ENCODE measurements around the gene PEX6. TPM values are rescaled to one million over a fixed set of nuclear protein-coding genes. Genes with fewer than 3 reads are reported as not detected.
A peak's percentile ranks its signal among the peaks of the same experiment; 100 is the strongest.
"Not testable (repeated sequence)": the region's sequence is repeated elsewhere in the genome, so short reads cannot be mapped to it uniquely, and the experiment has no call there.

PEX6 gene
- total RNA-seq, 1 experiment from 2014 or later = 21.2 TPM

DNA sequence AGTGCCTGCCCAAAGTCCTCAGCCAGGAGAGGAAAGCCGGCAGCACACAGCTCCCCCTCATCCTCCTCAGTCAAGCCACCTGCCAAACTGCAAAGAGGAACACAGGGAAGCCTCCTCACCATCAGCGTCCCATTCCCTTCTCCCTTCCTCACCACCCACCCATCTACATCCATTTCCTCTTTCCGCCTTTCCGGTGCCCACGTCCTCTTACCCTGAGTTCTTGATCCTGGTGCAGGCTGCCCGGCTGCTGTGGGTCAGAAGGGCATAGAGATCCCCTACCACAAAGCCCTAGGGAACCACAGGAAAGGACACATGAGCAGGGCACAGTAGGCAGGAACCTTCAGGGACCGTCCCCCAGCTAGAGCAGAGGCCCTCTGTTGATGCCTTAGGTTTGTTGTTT, 12.4 kb downstream of the PEX6 start:
- no peak for DNase-seq (ENCODE audit: low read depth)

DNA sequence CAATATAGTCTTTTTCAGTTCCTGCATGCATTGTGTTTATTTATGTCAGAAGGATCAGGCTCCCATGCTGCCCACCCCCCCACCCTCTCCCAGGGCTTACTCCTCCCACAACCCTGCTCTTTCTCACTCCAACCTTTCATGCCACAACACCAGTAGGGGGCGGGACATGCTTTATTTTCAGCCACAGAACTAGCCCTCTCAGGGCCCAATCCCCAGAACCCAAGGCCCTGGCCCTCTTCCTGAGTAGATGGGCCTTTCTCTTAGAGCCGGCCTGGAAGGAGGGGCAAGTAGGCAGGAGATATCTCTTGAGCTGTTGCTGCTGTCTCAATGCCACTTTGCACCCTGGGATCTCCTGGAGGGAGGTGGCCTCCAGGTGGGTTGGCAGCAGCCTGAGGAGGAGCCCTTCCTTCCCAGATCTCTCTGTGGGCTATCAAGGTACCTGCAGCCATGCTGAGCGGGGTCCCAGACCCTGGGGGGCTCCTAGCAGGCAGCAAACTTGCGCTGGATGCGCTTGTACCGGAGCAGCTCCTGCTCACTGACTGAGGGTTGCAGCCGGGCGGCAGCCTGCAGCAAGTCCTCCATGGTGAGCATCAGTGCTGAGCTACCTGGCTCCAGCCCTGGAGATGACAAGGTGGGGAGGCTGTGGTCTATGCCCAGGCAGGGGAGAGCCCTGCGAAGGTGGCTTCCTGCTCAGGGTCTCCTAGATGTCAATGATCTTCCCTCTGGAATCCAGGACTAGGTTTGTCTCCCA, 15.0 kb downstream of the PEX6 start:
- peak; percentile 76 for DNase-seq (ENCODE audit: low read depth)

DNA sequence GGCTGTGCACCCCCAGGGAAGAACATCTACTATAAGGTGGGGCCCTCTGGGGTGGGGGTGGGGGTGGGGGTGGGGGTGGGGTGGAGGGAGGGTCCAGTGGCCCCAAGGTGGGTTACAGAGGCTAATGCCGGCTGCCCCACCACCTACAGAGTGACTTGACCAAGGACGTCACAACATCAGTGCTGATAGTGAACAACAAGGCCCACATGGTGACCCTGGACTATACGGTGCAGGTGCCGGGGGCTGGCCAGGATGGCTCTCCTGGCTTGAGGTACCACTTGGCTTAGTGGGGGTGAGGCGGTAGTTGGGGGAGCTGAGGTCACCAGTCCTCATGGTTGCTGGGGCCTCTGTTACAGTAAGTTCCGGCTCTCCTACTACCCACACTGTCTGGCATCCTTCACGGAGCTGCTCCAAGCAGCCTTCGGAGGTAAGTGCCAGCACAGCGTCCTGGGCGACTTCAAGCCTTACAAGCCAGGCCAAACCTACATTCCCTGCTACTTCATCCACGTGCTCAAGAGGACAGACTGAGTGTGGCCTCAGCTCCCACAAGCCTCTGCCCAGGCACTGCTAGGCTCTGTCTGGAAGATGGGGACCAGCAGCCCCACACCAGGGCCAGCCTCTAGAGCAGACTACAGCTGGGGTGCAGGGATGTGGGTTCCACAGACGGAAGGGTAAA, 15.7 kb downstream of the PEX6 start:
- DNase-seq (ENCODE audit: low read depth) = no peak

DNA sequence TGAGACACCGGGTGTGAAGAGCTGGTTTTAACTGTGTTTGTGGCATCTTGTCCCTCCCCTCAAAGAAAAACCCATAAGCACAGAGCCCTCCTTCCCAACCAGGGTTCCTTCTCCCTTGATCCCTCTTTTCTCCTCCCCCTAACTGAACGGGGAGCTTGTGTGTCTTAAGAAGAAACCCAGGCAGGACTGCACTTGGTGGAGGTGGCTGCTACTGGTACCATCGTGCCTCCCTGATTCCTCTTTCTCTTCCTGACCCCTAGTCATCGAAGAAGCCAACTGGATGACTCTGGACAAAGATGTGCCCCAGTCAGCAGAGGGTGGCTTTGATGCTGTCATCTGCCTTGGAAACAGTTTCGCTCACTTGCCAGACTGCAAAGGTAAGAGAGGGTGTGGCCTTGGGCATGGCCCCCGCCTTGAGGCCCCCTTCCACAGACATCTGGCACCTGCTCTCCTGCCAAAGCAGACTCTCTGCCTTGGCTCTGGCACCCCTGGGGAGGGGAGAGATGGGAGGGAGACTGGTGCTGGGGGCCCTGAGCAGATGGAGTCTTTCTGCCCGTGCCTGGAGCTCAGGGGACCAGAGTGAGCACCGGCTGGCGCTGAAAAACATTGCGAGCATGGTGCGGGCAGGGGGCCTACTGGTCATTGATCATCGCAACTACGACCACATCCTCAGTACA, 16.3 kb downstream of the PEX6 start:
- no peak for DNase-seq (ENCODE audit: low read depth)

DNA sequence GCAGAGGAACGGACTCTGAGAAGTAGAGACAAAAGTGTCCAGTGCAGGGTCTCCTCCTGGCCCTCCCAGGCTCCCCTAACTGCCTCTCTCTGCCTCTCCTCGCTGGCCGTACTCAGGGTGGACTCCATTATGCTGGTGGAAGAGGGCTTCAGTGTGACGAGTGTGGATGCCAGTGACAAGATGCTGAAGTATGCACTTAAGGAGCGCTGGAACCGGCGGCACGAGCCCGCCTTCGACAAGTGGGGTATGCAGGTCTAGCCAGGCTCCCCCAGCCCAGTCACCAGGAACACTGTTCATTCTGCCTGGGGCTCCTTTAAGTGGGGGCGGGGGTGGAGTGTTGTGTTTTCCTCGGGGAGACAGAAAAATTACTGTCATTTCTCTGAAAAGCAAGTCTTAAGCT, 16.9 kb downstream of the PEX6 start:
- DNase-seq (ENCODE audit: low read depth) = no peak

DNA sequence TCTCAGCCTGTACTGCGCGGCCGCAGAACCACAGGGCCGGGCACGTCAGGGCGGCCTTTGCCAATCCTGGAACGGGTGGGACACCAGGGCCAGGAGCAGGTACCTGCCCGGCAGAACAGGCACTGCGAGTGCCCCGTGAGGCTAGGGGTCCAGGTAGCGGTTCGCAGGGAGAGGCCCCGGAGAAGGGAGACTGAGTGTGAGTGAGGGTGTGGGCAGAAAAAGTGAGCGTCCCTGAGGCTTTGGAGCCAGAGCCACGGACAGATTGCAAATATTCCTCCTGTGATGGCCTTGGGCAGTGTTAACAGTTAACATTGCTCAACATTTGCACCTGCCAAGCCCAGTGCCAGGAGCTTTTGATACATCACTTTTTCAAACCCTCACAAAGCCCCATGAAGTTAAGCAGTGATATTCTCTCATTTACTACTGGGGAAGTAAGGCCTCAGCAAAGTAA, 17.9 kb downstream of the PEX6 start:
- no peak for DNase-seq (ENCODE audit: low read depth)

DNA sequence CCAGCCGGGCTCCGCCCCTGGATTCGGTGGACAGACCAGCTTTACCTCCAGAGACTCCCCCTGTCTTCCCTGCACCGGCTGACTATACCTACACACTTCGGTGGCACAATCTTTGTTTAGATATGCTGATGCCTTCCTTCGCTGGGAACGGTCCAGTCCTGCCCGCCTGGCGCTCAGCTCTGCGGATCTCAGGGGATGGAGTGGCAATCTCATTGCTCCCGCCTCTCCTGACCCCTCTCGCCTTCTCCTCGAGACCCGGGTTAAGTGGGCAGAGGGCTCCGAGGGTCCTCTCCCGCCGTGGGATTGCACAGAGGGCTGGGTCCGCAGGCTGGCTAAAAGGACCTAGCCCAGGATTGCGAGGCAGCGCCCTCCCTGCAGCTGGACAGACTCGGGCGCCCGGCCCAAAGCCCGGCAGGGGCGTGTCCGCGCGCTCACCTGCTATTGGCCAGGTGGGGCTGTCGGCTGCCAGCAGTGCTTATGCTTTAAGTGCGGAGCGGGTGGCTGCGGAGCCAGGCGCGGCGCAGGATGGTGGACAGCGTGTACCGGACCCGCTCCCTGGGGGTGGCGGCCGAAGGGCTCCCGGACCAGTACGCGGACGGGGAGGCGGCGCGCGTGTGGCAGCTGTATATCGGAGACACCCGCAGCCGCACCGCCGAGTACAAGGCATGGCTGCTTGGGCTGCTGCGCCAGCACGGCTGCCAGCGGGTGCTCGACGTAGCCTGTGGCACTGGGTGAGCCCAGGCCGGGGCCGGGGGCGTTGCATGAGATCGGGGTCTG, 18.6 kb downstream of the PEX6 start, which contains the start of gene GNMT:
Gene GNMT, plus strand, starts transcription at position 512 of the 777 bp plus-strand sequence. Its CDS starts 14 bp downstream, at position 526.
- no peak for DNase-seq (ENCODE audit: low read depth)

DNA sequence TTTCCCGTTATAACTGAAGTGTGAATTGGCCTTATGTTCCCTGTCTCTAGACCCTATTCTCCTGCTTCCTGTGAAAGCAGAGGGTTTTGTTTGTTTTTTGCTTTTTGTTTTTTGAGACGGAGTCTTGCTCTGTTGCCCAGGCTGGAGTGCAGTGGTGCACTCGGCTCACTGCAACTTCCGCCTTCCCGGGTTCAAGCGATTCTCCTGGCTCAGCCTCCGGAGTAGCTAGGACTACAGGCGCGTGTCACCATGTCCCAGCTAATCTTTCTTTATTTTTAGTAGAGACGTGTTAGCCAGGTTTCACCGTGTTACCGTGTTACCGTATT, 19.1 kb downstream of the PEX6 start:
- DNase-seq (ENCODE audit: low read depth) = no peak

DNA sequence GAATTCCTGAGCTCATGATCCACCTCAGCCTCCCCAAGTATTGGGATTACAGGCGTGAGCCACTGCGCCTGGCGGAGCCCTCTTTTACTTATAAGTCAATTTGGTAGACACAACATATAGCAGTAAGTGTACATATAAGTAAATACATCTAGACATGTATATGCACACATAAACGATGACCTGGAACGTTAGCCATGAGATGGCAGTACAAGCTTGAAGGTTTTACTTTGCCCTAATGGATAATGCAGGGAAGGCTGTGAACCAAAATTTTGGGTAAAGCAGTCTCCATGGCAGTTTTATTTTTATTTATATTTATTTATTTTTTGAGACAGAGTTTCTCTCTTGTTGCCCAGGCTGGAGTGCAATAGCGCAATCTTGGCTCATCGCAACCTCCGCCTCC, 20.9 kb downstream of the PEX6 start:
- no peak for DNase-seq (ENCODE audit: low read depth)

DNA sequence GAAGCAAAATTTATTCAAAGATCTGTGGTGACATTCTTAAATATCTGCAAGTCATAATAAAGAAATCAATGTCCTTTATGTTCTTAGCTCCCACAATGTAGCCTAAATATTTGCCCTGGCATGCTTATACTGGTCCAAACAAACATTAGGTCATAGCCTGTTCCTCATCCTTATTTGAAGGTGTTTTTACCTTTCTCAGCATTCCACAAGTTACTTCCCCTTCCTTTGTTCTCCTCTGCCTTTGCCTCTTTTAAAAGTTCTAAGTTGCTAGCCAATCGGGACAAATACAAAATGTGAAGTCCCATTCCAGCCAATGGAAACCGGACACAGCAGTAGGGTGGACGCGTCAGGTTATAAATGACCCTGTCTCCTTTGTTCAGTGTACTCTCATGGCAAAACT, 24.6 kb downstream of the PEX6 start:
- not testable (repeated sequence) for DNase-seq (ENCODE audit: low read depth)

DNA sequence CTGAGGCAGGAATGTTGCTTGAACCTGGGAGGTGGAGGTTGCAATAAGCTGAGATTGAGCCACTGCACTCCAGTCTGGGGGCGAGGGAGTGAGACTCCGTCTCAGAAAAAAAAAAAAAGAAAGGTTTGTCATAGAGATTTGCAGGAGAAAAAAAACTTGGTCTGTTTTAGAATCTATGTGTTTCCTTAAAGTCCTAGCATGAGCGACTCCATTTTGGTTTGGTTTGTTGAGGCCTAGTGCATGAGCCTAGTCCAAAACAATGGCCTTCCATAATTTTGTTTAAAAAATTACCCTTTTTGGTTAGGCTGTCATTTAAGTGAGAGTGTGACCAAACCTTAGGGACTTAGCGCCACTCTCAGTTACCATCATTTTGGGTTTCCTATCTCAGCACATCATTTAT, 26.6 kb downstream of the PEX6 start:
- no peak for DNase-seq (ENCODE audit: low read depth)

DNA sequence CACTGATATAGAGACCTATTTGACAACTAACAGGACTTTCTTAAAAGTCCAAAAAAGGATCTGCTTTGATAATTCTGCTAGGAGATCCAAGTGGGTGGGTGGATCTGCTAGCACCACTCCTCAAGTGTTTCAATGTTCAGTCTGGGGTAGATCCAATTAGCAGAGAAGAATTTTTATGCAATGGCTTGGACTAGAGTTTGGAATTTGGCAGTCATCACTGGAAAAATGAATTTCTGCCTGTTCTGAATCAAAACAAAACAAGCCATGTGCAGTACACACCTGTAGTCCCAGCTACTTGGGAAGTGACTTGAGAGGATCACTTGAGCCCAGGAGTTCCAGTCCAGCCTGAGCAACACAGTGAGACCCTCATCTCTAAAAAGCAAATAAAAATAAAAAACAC, 31.0 kb downstream of the PEX6 start:
- no peak for DNase-seq (ENCODE audit: low read depth)

DNA sequence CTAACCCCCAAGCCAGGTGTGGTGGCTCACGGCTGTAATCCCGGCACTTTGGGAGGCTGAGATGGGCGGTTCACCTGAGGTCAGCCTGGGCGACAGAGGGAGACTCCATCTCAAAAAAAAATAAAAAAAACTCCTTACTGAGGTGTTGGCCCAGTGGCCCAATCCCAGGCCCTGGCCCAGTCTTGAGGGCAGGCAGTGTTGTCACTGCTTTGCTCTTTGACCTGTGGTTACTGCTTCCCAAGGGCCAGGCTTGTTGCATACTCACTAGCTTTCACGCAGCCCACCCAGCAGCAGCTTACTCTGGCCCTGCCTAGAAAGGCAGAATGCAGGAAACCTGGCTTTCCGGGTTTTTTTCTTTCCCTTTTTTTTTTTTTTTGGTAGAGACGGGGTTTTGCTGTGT, 36.5 kb downstream of the PEX6 start:
- DNase-seq (ENCODE audit: low read depth) = no peak

DNA sequence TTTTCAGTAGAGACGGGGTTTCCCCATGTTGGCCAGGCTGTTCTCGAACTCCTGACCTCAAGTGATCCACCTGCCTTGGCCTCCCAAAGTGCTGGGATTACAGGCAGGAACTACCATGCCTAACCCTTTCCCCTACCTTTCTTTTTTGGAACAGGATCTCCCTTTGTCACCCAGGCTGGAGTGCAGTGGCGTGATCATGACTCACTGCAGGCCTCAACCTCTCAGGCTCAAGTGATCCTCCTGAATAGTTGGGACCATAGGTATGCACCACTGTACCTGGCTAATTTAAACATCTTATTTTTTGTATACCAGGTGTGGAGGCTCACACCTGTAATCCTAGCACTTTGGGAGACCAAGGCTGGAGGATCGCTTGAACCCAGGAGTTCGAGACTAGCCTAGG, 37.6 kb downstream of the PEX6 start:
- DNase-seq (ENCODE audit: low read depth) = not testable (repeated sequence)

DNA sequence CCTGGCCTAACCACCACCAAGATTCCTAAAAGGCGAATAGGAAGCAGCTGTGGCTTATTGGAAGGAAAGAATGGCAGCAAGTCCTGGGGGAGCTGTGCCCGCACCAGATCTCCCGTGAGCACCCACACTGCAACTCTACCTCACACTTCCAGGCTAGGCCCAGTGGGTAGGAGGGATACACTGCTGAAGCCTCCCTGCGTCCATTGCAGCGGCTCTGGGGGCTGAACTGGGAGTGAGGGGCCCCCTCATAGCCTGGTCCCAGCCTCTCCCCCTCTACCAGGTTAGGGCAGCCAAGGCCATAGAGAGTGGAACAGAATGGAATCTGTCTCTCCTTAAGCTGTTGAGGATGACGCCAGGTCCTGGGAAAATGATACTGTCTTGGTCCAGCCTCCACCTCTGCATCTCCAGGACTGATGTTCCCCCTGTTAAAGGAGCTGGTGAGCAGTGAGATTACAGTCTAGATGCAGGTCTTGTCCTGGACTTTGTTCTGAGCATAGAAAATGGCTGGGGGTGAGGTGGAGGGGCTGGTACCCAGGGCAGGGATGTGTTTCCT, 38.4 kb downstream of the PEX6 start:
- no peak for DNase-seq (ENCODE audit: low read depth)

DNA sequence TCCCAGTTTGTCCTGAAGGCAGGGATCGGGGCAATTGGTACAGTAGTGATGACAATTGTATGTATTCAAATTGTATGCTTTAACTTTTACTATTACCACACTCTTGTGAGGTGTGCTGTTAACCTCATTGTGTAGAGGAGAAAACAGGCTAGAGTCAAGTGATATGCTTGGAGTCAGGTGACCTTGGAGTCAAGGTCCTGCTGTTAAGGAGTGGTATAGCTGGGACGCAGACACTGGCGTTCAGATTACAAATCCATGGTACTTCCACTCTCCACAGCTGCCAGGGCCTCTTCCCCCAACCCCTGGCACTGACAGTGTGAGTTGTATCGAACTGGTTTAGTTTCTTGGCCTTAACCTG, 39.2 kb downstream of the PEX6 start:
- no peak for DNase-seq (ENCODE audit: low read depth)

DNA sequence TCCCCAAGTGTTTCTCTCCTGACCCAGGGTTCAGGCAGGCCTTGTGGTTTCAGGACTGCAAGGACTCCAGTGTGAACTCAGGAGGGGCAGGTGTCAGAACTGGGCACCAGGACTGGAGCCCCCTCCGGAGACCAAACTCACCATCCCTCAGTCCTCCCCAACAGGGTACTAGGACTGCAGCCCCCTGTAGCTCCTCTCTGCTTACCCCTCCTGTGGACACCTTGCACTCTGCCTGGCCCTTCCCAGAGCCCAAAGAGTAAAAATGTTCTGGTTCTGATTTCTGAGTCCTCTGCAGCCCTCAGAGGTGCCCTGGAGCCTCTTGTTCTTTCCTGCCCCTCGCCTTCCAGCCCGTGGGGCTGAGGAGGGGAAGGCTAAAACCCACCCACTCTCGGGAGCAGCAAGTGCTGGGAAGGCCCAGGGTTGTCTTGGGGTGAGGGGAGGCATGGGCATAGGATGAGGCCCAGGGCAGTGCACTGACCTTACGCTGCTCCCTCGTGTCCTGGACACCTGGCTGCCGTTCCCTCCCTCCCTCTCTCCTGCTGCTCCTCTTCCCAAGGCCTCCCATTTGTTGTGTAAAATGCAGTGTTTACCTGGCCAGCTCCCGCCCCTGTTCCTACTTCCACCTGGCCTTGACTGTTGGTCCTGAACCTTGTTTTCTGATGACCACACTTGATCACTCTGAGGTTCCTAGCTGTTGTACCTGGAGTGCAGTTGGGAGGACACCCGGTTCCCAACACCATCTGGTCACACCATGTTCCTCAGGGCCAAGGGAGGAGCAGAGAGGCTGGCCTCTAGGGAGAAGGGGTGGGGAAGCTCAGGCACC, 39.8 kb downstream of the PEX6 start:
- no peak for DNase-seq (ENCODE audit: low read depth)

DNA sequence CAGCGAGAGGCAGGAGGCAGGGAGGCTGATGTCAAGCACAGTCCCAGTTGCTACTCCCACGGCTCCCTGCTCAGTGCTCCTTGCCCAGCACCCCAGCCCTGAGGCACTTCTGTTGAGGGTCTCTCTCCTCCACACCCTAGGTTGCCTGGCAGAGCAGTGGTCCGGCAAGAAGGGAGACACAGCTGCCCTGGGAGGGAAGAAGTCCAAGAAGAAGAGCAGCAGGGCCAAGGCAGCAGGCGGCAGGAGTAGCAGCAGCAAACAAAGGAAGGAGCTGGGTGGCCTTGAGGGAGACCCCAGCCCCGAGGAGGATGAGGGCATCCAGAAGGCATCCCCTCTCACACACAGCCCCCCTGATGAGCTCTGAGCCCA, 40.6 kb downstream of the PEX6 start:
- DNase-seq (ENCODE audit: low read depth) = no peak

DNA sequence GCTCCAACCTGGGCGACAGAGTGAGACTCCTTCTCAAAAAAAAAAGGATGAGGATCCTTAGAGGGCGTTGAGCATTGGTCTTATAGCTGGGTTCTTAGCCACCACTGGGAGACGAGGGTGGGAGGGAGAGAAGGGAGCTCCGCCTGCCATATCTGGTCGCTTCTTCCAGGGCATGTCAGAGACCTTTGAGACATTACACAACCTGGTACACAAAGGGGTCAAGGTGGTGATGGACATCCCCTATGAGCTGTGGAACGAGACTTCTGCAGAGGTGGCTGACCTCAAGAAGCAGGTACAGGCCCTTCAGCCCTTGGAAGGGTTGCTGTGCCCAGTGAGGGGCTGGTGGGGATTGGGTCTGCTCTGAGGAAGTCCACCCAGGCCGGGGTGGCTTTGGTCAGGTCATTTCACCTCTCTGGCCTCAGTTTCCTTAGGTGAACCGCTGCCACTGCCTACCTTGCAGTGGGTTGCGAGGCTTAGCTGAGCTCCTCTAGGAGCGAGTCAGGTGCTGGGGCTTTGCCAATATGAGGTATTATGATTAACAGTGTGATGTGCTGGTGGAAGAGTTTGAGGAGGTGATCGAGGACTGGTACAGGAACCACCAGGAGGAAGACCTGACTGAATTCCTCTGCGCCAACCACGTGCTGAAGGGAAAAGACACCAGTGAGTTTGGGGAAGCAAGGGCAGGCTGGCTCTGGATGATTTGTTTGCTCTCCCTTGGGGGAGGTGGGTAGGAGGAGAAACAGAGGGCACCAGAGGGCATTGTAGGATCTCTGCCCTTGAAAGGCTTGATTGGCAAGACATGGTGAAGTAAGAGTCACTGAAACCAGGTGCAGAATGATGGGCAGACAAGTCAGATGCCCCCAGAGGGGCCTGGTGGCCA, 41.2 kb downstream of the PEX6 start:
- no peak for DNase-seq (ENCODE audit: low read depth)

DNA sequence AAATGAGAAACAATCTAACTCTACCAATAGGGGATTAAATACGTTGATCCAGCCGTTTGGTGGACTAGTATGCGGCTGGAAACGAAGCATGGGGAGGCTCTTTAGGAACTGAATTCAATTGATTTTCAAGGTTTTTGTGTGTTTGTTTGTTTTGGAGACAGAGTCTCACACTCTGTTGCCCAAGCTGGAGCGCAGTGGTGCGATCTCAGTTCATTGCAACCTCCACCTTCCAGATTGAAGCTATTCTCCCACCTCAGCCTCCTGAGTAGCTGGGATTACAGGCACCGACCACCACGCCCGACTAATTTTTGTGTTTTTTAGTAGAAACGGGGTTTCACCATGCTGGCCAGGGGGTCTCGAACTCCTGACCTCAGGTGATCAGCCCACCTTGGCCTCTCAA, 42.6 kb downstream of the PEX6 start:
- DNase-seq (ENCODE audit: low read depth) = no peak

All from HT1080 (cell line).